ENCODE measurements around the gene ITGB5.
"Not testable (repeated sequence)": the region's sequence is repeated elsewhere in the genome, so short reads cannot be mapped to it uniquely, and the experiment has no call there.

The ITGB5 gene

DNA sequence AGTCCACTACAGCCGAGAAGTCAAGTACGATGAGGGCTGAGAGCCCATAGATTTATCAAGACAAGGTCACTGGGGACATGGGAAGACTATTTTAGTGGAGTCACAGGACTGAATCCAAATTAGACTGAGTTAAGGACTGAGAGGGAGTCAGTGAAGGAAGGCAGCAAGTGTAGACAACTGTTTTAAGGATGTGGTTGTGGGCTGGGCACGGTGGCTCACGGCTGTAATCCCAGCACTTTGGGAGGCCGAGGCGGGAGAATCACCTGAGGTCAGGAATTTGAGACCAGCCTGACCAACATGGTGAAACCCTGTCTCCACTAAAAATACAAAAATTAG lies 104.8 kb downstream of the ITGB5 start:
- H3K27me3 Mint-ChIP-seq = peaks cover 37% of the 10 kb centered on the region
- H3K27ac Mint-ChIP-seq; H3K9me3 Mint-ChIP-seq; H3K4me3 Mint-ChIP-seq; intact Hi-C loops (cut with micrococcal nuclease): not testable (repeated sequence)
- H3K36me3 Mint-ChIP-seq (ENCODE audit: low read depth) = peaks cover 16% of the 10 kb centered on the region
- peaks cover 58% of the 10 kb centered on the region for H3K4me1 Mint-ChIP-seq (ENCODE audit: low read depth)

GRCh38 chr3:124781476-124782376 lies 105.4 kb downstream of the ITGB5 start:
- peaks cover 16% of the 10 kb centered on the region for H3K36me3 Mint-ChIP-seq (ENCODE audit: low read depth)
- intact Hi-C loops (cut with micrococcal nuclease) = no loop called here
- no peak overlapping the region for H3K4me3 Mint-ChIP-seq
- H3K27me3 Mint-ChIP-seq = peaks cover 37% of the 10 kb centered on the region
- no peaks in the 10 kb centered on the region for H3K9me3 Mint-ChIP-seq
- H3K4me1 Mint-ChIP-seq (ENCODE audit: low read depth) = peaks cover 53% of the 10 kb centered on the region
- H3K27ac Mint-ChIP-seq = peak overlapping the region; percentile 29

- H3K27ac Mint-ChIP-seq = peak overlapping the region; percentile 29
- H3K36me3 Mint-ChIP-seq (ENCODE audit: low read depth) = peaks cover 16% of the 10 kb centered on the region
- intact Hi-C loops (cut with micrococcal nuclease) = no loop called here
- no peak overlapping the region for H3K4me3 Mint-ChIP-seq
- H3K4me1 Mint-ChIP-seq (ENCODE audit: low read depth) = peaks cover 45% of the 10 kb centered on the region
- H3K9me3 Mint-ChIP-seq = no peaks in the 10 kb centered on the region
- peaks cover 37% of the 10 kb centered on the region for H3K27me3 Mint-ChIP-seq
These were observed 106.2 kb downstream of the ITGB5 start for GRCh38 chr3:124780761-124781475.

DNA sequence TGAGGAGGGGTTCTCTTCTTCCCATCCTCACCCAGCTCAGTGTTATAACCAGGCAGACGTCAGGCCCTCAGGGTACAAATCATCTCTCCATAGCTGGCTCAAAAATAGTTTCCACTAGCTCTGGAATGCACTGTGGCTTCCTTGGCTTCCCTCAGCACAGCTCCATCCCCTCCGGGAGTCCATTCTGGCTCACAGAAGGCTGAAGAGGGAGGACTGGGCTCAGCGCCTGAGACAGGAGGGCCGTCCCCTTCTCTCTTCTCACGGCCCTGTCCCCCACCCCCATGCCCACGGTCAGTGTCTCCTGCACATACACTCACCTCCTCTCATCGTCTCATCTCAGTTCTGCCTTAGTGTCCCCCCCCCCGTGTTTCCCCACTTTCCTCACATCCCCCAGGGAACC lies 106.8 kb downstream of the ITGB5 start:
- H3K4me1 Mint-ChIP-seq (ENCODE audit: low read depth) = peaks cover 44% of the 10 kb centered on the region
- no peak overlapping the region for H3K4me3 Mint-ChIP-seq
- H3K9me3 Mint-ChIP-seq = no peaks in the 10 kb centered on the region
- H3K36me3 Mint-ChIP-seq (ENCODE audit: low read depth) = peaks cover 13% of the 10 kb centered on the region
- peaks cover 37% of the 10 kb centered on the region for H3K27me3 Mint-ChIP-seq
- intact Hi-C loops (cut with micrococcal nuclease) = no loop called here
- H3K27ac Mint-ChIP-seq = peak overlapping the region; percentile 29

GRCh38 chr3:124779751-124780191 lies 107.4 kb downstream of the ITGB5 start:
- no peak overlapping the region for H3K4me3 Mint-ChIP-seq
- H3K36me3 Mint-ChIP-seq (ENCODE audit: low read depth) = peaks cover 7% of the 10 kb centered on the region
- peaks cover 39% of the 10 kb centered on the region for H3K4me1 Mint-ChIP-seq (ENCODE audit: low read depth)
- H3K9me3 Mint-ChIP-seq = no peaks in the 10 kb centered on the region
- peaks cover 37% of the 10 kb centered on the region for H3K27me3 Mint-ChIP-seq
- no peak overlapping the region for H3K27ac Mint-ChIP-seq
- intact Hi-C loops (cut with micrococcal nuclease) = no loop called here

DNA sequence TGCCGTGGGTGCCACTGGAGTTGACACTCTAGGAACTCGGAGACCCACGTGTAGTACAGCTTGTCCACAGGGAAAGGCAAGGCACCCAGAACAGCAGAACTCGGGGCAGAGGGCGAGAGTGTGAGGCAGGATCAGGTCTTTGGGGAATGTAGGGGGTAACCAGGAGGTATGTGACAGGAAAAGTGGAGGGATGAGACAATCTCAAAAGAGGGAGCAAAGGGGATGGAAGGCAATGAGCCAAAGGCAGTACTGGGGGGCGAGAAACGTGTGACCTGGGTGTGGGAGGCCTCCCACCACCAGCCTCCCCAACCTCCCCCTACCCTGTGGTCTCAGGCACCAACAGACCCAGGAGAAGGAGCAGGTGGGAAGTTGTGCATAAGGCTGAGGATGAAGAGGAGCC lies 108.0 kb downstream of the ITGB5 start:
- H3K9me3 Mint-ChIP-seq = no peaks in the 10 kb centered on the region
- no peak overlapping the region for H3K4me3 Mint-ChIP-seq
- H3K27me3 Mint-ChIP-seq = peaks cover 34% of the 10 kb centered on the region
- peak overlapping the region; percentile 14 for H3K27ac Mint-ChIP-seq
- intact Hi-C loops (cut with micrococcal nuclease) = no loop called here
- H3K36me3 Mint-ChIP-seq (ENCODE audit: low read depth) = peaks cover 6% of the 10 kb centered on the region
- H3K4me1 Mint-ChIP-seq (ENCODE audit: low read depth) = peaks cover 34% of the 10 kb centered on the region

- Mint-ChIP-seq H3K4me1 (ENCODE audit: low read depth) (peaks cover 33% of the 10 kb centered on the region), H3K36me3 (ENCODE audit: low read depth) (peaks cover 16% of the 10 kb centered on the region), H3K4me3 (no peak overlapping the region), H3K27me3 (peaks cover 37% of the 10 kb centered on the region), H3K27ac (no peak overlapping the region), H3K9me3 (no peaks in the 10 kb centered on the region)
- intact Hi-C loops (cut with micrococcal nuclease) = no loop called here
These were observed 109.2 kb downstream of the ITGB5 start for GRCh38 chr3:124777762-124778470.

GRCh38 chr3:124776856-124777255 lies 110.3 kb downstream of the ITGB5 start:
- Mint-ChIP-seq H3K27me3 (peaks cover 39% of the 10 kb centered on the region), H3K36me3 (ENCODE audit: low read depth) (peaks cover 16% of the 10 kb centered on the region), H3K4me3 (no peak overlapping the region), H3K4me1 (ENCODE audit: low read depth) (peaks cover 35% of the 10 kb centered on the region), H3K9me3 (no peaks in the 10 kb centered on the region), H3K27ac (no peak overlapping the region)
- intact Hi-C loops (cut with micrococcal nuclease) = no loop called here

- peaks cover 40% of the 10 kb centered on the region for H3K27me3 Mint-ChIP-seq
- H3K36me3 Mint-ChIP-seq (ENCODE audit: low read depth) = peaks cover 10% of the 10 kb centered on the region
- no peaks in the 10 kb centered on the region for H3K9me3 Mint-ChIP-seq
- H3K4me1 Mint-ChIP-seq (ENCODE audit: low read depth) = peaks cover 26% of the 10 kb centered on the region
- H3K27ac Mint-ChIP-seq = no peak overlapping the region
- intact Hi-C loops (cut with micrococcal nuclease) = no loop called here
- H3K4me3 Mint-ChIP-seq = no peak overlapping the region
These were observed 111.3 kb downstream of the ITGB5 start for GRCh38 chr3:124775877-124776276.

DNA sequence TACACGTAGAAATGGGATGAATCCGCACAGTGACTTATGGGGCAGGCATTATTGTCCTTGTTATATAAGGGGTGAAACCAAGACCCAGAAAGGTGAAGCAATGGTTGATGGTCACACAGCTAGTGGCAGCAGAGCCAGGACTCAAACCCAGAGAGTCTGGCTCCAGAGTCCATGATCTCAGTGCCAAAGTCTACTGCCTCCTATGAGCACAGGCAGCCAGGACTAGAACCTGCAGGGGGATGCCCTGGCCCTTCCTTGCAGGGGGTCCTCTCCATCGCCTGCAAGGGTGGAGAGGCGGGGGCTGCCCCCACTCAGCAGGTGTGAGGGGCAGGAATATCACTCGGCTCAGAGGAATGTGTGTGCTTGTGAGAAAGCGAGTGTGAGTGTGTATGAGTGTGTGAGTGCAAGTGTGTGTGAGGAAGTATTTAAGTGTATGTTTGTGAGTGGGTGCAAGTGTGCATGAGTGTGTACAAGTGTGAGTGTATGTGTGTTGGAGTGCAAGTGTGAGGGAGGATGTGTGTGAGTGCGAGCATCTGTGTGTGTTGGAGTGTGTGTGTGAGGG lies 112.2 kb downstream of the ITGB5 start:
- no peak overlapping the region for H3K4me3 Mint-ChIP-seq
- peaks cover 38% of the 10 kb centered on the region for H3K27me3 Mint-ChIP-seq
- intact Hi-C loops (cut with micrococcal nuclease) = no loop called here

DNA sequence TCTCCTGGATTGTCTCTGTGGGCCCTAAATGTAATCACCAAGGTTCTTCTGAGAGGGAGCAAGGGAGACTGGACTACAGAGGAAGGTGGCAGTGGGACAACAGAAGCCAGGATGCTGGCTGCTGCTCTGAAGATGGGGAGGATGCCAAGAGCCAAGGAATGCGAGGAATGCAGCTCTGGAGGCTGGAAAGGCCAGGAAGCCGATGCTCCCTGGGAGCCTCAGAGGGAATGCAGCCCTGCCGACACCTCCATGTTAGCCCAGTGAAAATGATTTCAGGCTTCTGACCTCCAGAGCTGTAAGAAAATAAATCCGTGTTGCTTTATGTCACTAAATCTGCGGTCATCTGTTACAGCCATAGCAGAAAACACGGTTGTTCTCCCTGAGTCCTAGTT lies 112.8 kb downstream of the ITGB5 start:
- Mint-ChIP-seq H3K4me1 (ENCODE audit: low read depth) (peaks cover 19% of the 10 kb centered on the region), H3K27ac (no peak overlapping the region), H3K36me3 (ENCODE audit: low read depth) (peaks cover 10% of the 10 kb centered on the region), H3K27me3 (peaks cover 42% of the 10 kb centered on the region), H3K9me3 (no peaks in the 10 kb centered on the region), H3K4me3 (no peak overlapping the region)
- intact Hi-C loops (cut with micrococcal nuclease) = no loop called here

More for the DNA sequence above, 112.2 kb downstream of the ITGB5 start:
- H3K9me3 Mint-ChIP-seq = no peaks in the 10 kb centered on the region
- peaks cover 10% of the 10 kb centered on the region for H3K36me3 Mint-ChIP-seq (ENCODE audit: low read depth)
- no peak overlapping the region for H3K27ac Mint-ChIP-seq
- H3K4me1 Mint-ChIP-seq (ENCODE audit: low read depth) = peaks cover 19% of the 10 kb centered on the region

GRCh38 chr3:124773351-124774326 lies 113.5 kb downstream of the ITGB5 start:
- Mint-ChIP-seq H3K36me3 (ENCODE audit: low read depth) (peaks cover 14% of the 10 kb centered on the region), H3K9me3 (no peaks in the 10 kb centered on the region), H3K4me3 (no peak overlapping the region), H3K27me3 (peaks cover 36% of the 10 kb centered on the region), H3K27ac (no peak overlapping the region), H3K4me1 (ENCODE audit: low read depth) (peaks cover 13% of the 10 kb centered on the region)
- intact Hi-C loops (cut with micrococcal nuclease) = no loop called here

All from dendritic cell treated with granulocyte-macrophage colony-stimulating factor and Interleukin-4, amounts not matched to agents 40 ng/mL and 50 ng/mL, for 4 days (primary cell).